Measurements from ENCODE around the gene PDE7B. TPM values are rescaled to one million over a fixed set of nuclear protein-coding genes. Genes with fewer than 3 reads are reported as not detected.

Gene PDE7B
- 10 to 100 TPM in 2 of 4 donors, 1 to 10 TPM in 2; 3.4 to 15.4 (median 9.3) TPM for total RNA-seq

DNA sequence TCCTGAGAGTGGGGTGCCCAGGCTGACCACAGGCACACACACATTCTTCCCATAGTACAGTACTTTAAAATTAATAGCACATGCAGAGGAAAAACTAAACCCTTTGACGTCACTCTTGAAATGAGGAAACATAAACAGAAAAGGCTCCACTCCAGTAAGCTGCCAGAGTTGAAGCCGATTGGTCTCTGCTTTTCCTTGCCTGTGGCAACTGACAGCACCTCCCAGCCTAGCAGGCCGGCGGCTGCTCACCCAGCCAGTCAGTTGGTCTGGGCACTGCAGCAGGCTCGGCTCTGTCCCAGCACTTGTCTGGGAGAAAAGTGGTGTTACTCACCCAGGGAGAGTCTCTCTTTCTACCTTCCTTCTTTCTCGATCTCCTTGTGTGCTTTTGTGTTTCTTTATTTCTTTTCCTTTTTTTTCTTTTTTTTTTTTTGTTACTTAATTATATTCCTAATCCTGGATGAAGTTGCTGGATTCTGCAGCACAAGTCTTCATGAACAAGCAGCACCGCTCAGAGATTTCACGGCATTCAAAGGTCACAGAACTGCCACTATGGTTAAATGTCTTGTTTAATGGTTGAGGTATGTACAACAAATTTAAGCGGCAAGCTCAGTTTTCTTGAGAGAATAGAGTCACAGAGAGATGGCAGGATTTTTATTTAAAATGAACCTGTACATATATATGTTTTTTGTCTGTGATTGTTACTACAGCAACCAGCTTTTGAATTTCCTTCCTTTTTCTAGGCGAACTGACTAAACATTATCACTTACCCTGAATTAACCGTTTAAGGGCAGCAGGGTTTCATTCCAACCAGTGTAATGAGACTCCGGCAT, at the start of gene PDE7B:
Gene PDE7B (plus strand): TSS at position 260 of the 830 bp plus-strand sequence.
- TF ChIP-seq POLR2AphosphoS5 (IDR thresholded peaks at IDR 0.05) (peak; percentile 88 to 91), EP300 (IDR thresholded peaks at IDR 0.05) (no peak), POLR2A (IDR thresholded peaks at IDR 0.05; ENCODE audit: low read depth) (peak; percentile 69)
- WGBS: 2% methylated on average over 12 of the region's 12 CpGs
- no peak for DNase-seq (ENCODE audit: extremely low spot score)
- H3K27me3 ChIP-seq: no peaks in the 10 kb centered on the region
- H3K4me3 ChIP-seq: peak within 1 kb of the TSS; percentile 37 to 41 (median 39)
- intact Hi-C loops (cut with DNase I): no loop called here
- H3K36me3 ChIP-seq: no peaks in the 10 kb centered on the region
- H3K9me3 ChIP-seq: no peaks in the 10 kb centered on the region
- peaks cover 10 to 38% (median 30%) of the 10 kb centered on the region in 4 donors for H3K4me1 ChIP-seq
- H3K27ac ChIP-seq (replicated peaks in 1 of 4): peak within 1 kb of the TSS; percentile 23 to 68 (median 41)

DNA sequence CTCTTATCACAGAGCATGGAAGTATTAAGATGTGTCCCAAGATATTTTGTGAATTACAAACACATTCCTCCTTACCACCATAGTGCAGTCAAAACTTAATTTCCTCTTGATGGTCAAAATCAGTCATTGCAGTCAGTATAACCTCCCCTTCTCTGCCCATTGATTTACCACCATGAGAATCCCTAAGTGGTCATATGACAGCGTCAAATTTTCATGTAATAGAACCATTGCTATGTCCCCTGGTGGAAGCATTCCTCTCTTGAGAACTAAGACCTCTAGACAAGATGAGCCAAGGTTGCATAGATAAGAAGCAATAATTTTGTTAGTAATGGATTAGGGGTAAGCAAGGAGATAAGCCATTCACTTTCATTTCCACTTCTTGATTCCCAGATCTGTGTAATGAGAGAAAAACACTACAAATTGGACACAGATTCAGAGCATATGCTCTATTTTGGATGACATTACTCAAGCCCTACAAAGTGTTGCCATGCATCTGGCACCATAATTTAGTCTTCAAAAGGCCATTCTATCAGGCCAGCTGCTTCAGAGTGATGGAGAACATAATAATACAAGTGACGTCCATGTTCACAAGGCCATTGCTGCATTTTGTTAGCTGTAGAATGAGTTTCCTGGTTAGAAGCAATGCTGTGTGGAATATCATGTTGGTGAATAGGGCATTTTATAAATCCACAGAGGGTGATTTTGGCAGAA, 49.6 kb upstream of the PDE7B start:
- no peaks in the 10 kb centered on the region for H3K9me3 ChIP-seq
- H3K4me3 ChIP-seq: no peak overlapping the region
- WGBS: 96% methylated on average over 2 of the region's 2 CpGs
- no peak for DNase-seq (ENCODE audit: extremely low spot score)
- H3K27me3 ChIP-seq: no peaks in the 10 kb centered on the region
- TF ChIP-seq EP300 (IDR thresholded peaks at IDR 0.05): no peak
- TF ChIP-seq, protein P1, sequence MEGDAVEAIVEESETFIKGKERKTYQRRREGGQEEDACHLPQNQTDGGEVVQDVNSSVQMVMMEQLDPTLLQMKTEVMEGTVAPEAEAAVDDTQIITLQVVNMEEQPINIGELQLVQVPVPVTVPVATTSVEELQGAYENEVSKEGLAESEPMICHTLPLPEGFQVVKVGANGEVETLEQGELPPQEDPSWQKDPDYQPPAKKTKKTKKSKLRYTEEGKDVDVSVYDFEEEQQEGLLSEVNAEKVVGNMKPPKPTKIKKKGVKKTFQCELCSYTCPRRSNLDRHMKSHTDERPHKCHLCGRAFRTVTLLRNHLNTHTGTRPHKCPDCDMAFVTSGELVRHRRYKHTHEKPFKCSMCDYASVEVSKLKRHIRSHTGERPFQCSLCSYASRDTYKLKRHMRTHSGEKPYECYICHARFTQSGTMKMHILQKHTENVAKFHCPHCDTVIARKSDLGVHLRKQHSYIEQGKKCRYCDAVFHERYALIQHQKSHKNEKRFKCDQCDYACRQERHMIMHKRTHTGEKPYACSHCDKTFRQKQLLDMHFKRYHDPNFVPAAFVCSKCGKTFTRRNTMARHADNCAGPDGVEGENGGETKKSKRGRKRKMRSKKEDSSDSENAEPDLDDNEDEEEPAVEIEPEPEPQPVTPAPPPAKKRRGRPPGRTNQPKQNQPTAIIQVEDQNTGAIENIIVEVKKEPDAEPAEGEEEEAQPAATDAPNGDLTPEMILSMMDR (IDR thresholded peaks at IDR 0.05): no peak
- no peak for TF ChIP-seq POLR2AphosphoS5 (IDR thresholded peaks at IDR 0.05)
- no peak for TF ChIP-seq POLR2A (IDR thresholded peaks at IDR 0.05; ENCODE audit: low read depth)
- no peaks in the 10 kb centered on the region for H3K36me3 ChIP-seq
- H3K4me1 ChIP-seq: no peaks in the 10 kb centered on the region
- H3K27ac ChIP-seq (replicated peaks in 1 of 4): no peak overlapping the region
- intact Hi-C loops (cut with DNase I): no loop called here

DNA sequence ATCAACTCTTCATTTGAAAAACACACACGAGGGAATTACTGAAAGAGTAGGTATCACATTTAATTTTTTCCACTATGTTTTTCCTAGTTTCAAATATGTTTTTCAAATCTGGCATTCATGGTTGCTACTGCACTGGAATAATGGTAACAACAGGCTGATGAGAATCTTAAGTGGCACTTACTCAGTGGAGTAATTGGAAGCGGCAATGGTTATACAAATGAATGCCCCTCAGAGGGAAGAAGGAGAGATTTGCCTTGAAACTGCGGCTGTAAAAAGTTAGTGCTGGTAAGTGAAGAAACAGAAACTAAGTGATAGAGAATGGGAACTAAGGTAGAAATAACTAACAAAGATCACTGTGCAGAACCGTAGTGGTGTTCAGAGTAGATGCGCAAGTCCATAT, 41.0 kb upstream of the PDE7B start:
- Histone ChIP-seq H3K4me1 (peaks cover 0 to 10% (median 5%) of the 10 kb centered on the region in 4 donors), H3K27me3 (no peaks in the 10 kb centered on the region), H3K27ac (replicated peaks in 1 of 4) (no peak overlapping the region), H3K4me3 (no peak overlapping the region), H3K9me3 (peaks cover 0 to 7% (median 0%) of the 10 kb centered on the region in 4 donors), H3K36me3 (no peaks in the 10 kb centered on the region)
- WGBS: 92% methylated on average over 5 of the region's 5 CpGs
- no peak for TF ChIP-seq POLR2A (IDR thresholded peaks at IDR 0.05; ENCODE audit: low read depth)
- TF ChIP-seq POLR2AphosphoS5 (IDR thresholded peaks at IDR 0.05): no peak
- TF ChIP-seq, protein P1 (IDR thresholded peaks at IDR 0.05): no peak
- TF ChIP-seq EP300 (IDR thresholded peaks at IDR 0.05): no peak
- no peak for DNase-seq (ENCODE audit: extremely low spot score)
- intact Hi-C loops (cut with DNase I): no loop called here

DNA sequence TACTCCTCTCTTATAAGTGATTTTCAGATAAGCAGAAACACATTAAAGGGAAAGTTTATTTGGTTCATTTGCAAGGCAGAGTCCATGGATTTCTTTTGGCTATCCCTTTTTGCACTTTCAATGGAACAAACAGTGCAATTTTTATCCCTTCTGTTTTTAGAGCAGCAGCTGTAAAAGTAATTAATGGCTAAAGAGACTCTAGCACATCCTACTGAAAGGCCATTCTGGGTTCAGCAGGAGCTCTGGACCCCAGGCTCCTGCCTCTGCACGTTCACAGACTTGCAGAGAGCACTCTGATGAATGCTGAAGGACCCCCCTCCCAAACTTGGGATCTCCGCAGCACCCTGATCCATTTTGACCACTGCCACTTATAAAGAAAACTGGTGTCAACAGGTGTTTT, 40.3 kb upstream of the PDE7B start:
- intact Hi-C loops (cut with DNase I): no loop called here
- Histone ChIP-seq H3K4me1 (peaks cover 0 to 10% (median 5%) of the 10 kb centered on the region in 4 donors), H3K9me3 (peaks cover 0 to 7% (median 0%) of the 10 kb centered on the region in 4 donors), H3K4me3 (no peak overlapping the region), H3K27me3 (no peaks in the 10 kb centered on the region), H3K36me3 (no peaks in the 10 kb centered on the region), H3K27ac (replicated peaks in 1 of 4) (no peak overlapping the region)
- no peak for DNase-seq (ENCODE audit: extremely low spot score)
- 74% methylated on average over 2 of the region's 2 CpGs for WGBS
- no peak for TF ChIP-seq POLR2A (IDR thresholded peaks at IDR 0.05; ENCODE audit: low read depth)
- TF ChIP-seq EP300 (IDR thresholded peaks at IDR 0.05): no peak
- no peak for TF ChIP-seq POLR2AphosphoS5 (IDR thresholded peaks at IDR 0.05)
- TF ChIP-seq, protein P1 (IDR thresholded peaks at IDR 0.05): no peak
